Naive thymus-derived CD4-positive, alpha-beta T cell (primary cell): ENCODE measurements around the gene FAM193A. TPM values are rescaled to one million over a fixed set of nuclear protein-coding genes. Genes with fewer than 3 reads are reported as not detected.

Source experiments
- ATAC-seq: fragments of 150-1000 bp; cut with Tn5 transposase; 2 replicates; pipeline ENCODE4 v1.10.0; 2021; ENCODE audit warnings: mild to moderate bottlenecking, moderate library complexity
- CTCF ChIA-PET: fragments of 350-600 bp; sonication (Branson Sonifier 250); formaldehyde crosslinking; loops from one replicate; lab custom pipeline; 2021; ENCODE audit warnings: antibody characterized with exemption; lab: Charles Lee
- POLR2A ChIA-PET: fragments of 350-600 bp; sonication (Branson Sonifier 250); formaldehyde crosslinking; loops from one replicate; lab custom pipeline; 2021; ENCODE audit warnings: antibody characterized with exemption, inconsistent platforms; lab: Charles Lee
- DNase-seq, 9 donors: peaks; one replicate each; pipeline versions ENCODE4 v3.0.0 to v3.0.0-alpha.2; 2020 to 2022; ENCODE audit warnings: mixed read lengths in 1 of 9
- H3K27ac ChIP-seq: one replicate; pipeline ENCODE4 v1.7.0; 2013; ENCODE audit warnings: mild to moderate bottlenecking, low read depth, low read length, moderate library complexity
- H3K27me3 ChIP-seq, 2 donors: one replicate each; pipeline ENCODE4 v1.7.0; 2013; ENCODE audit warnings: low read length in 2 of 2, mild to moderate bottlenecking in 2 of 2, moderate library complexity in 2 of 2; ENCODE audit not compliant: control insufficient read depth in 2 of 2, insufficient read depth in 2 of 2
- H3K36me3 ChIP-seq, 3 experiments: 1 replicate in 2 of 3; 2 replicates in 1 of 3; pipeline ENCODE4 v1.7.0; 2013; ENCODE audit warnings: low read length in 3 of 3, mild to moderate bottlenecking in 3 of 3, moderate library complexity in 1 of 3; ENCODE audit not compliant: insufficient read depth in 3 of 3, control insufficient read depth in 2 of 3
- H3K4me1 ChIP-seq, 2 donors: one replicate each; pipeline ENCODE4 v1.7.0; 2013; ENCODE audit warnings: low read length in 2 of 2, mild to moderate bottlenecking in 2 of 2, moderate library complexity in 1 of 2; ENCODE audit not compliant: control insufficient read depth in 2 of 2, insufficient read depth in 2 of 2
- H3K4me3 ChIP-seq: 2 replicates; pipeline ENCODE4 v1.7.0; 2013; ENCODE audit warnings: mild to moderate bottlenecking, low read length
- H3K9me3 ChIP-seq, 3 experiments: 1 replicate in 2 of 3; 2 replicates in 1 of 3; pipeline ENCODE4 v1.7.0; 2013; ENCODE audit warnings: low read length in 3 of 3; ENCODE audit not compliant: control insufficient read depth in 2 of 3
- H3K27ac Mint-ChIP-seq, 9 donors: one replicate each; pipeline ENCODE4 v1.8.0; 2020 to 2022; ENCODE audit warnings: mixed read lengths in 9 of 9, mild to moderate bottlenecking in 8 of 9, moderate library complexity in 5 of 9, inconsistent platforms in 2 of 9
- H3K27me3 Mint-ChIP-seq, 5 donors: one replicate each; pipeline ENCODE4 v1.8.0; 2021 to 2022; ENCODE audit warnings: mixed read lengths in 5 of 5, mild to moderate bottlenecking in 1 of 5
- H3K36me3 Mint-ChIP-seq, 5 donors: one replicate each; pipeline ENCODE4 v1.8.0; 2020 to 2022; ENCODE audit warnings: mixed read lengths in 5 of 5, mild to moderate bottlenecking in 3 of 5, inconsistent platforms in 1 of 5
- H3K4me1 Mint-ChIP-seq, 7 donors: one replicate each; pipeline ENCODE4 v1.8.0; 2020 to 2022; ENCODE audit warnings: mixed read lengths in 7 of 7, mild to moderate bottlenecking in 3 of 7, inconsistent platforms in 1 of 7
- H3K4me3 Mint-ChIP-seq, 10 donors: one replicate each; pipeline ENCODE4 v1.8.0; 2020 to 2022; ENCODE audit warnings: mild to moderate bottlenecking in 10 of 10, mixed read lengths in 10 of 10, moderate library complexity in 6 of 10, inconsistent platforms in 2 of 10
- H3K9me3 Mint-ChIP-seq, 11 donors: one replicate each; pipeline ENCODE4 v1.8.0; 2020 to 2022; ENCODE audit warnings: mixed read lengths in 11 of 11, mild to moderate bottlenecking in 4 of 11, inconsistent platforms in 1 of 11, moderate library complexity in 1 of 11
- intact Hi-C, 2 donors: fragments of 100-400 bp; cut with micrococcal nuclease; formaldehyde crosslinking; loops; one replicate each; pipeline ENCODE4 v1.15.1; 2023
- polyA plus RNA-seq, 2 donors: library from polyadenylated mRNA; unstranded; fragments of 300-500 nt; fragmentation: Illumina TruSeq; gene quantifications; one replicate each; pipeline ENCODE4 v1.2.3, GENCODE V29; 2021
- total RNA-seq, 6 experiments: library from RNA in 5 of 6; stranded (reverse) in 5 of 6; gene quantifications; 1 replicate in 5 of 6; 2 replicates in 1 of 6; pipeline ENCODE4 v1.2.3 and lab custom pipeline; 2021 to 2026

The FAM193A gene
- total and polyA plus RNA-seq, 7 experiments from 2014 or later = 2.2 to 47.2 (median 39.8) TPM

- Mint-ChIP-seq H3K4me3 (no peak overlapping the region), H3K27me3 (no peaks in the 10 kb centered on the region), H3K36me3 (peaks cover 4 to 30% (median 5%) of the 10 kb centered on the region in 5 donors), H3K4me1 (peaks cover 30 to 55% (median 31%) of the 10 kb centered on the region in 7 donors), H3K9me3 (no peaks in the 10 kb centered on the region), H3K27ac (peak overlapping the region in 1 of 9 donors; percentile 36)
- no peaks in the 10 kb centered on the region for H3K9me3 ChIP-seq
- no peaks in the 10 kb centered on the region for H3K27me3 ChIP-seq
- ChIA-PET POLR2A (interaction anchor here (1.6 kb wide), 1 partner anchor 184 kb away, joined by 5 read pairs; no protein-coding TSS in a partner anchor), CTCF (no interaction called here)
- DNase-seq (no peak), ATAC-seq (no peak)
- peaks cover 2 to 31% (median 8%) of the 10 kb centered on the region in 3 experiments for H3K36me3 ChIP-seq
- H3K4me1 ChIP-seq = peaks cover 9 to 26% of the 10 kb centered on the region in 2 donors
- H3K4me3 ChIP-seq = no peak overlapping the region
- H3K27ac ChIP-seq = no peak overlapping the region
- intact Hi-C loops = no loop called here
These were observed 214.5 kb downstream of the FAM193A start for GRCh38 chr4:2750719-2751605.

GRCh38 chr4:2753436-2753835 is 217.0 kb downstream of the FAM193A start:
- ChIA-PET POLR2A (no interaction called here), CTCF (no interaction called here)
- Histone ChIP-seq H3K27me3 (no peaks in the 10 kb centered on the region), H3K4me1 (peaks cover 9 to 12% of the 10 kb centered on the region in 2 donors), H3K36me3 (peaks cover 0 to 9% (median 0%) of the 10 kb centered on the region in 3 experiments), H3K9me3 (no peaks in the 10 kb centered on the region), H3K27ac (no peak overlapping the region), H3K4me3 (no peak overlapping the region)
- DNase-seq = no peak
- no peak for ATAC-seq
- H3K4me1 Mint-ChIP-seq = peaks cover 20 to 37% (median 26%) of the 10 kb centered on the region in 7 donors
- intact Hi-C loops = no loop called here
- H3K4me3 Mint-ChIP-seq = peak overlapping the region in 4 of 10 donors; percentile 41 to 70 (median 53)
- H3K36me3 Mint-ChIP-seq = peaks cover 0 to 12% (median 0%) of the 10 kb centered on the region in 5 donors
- H3K27me3 Mint-ChIP-seq = no peaks in the 10 kb centered on the region
- peak overlapping the region in 6 of 9 donors; percentile 22 to 88 (median 58) for H3K27ac Mint-ChIP-seq
- no peaks in the 10 kb centered on the region for H3K9me3 Mint-ChIP-seq

- Mint-ChIP-seq H3K4me1 (peaks cover 21 to 32% (median 26%) of the 10 kb centered on the region in 7 donors), H3K9me3 (no peaks in the 10 kb centered on the region), H3K4me3 (peak overlapping the region; percentile 74 to 93 (median 87)), H3K27me3 (no peaks in the 10 kb centered on the region), H3K27ac (peak overlapping the region; percentile 33 to 94 (median 86)), H3K36me3 (peaks cover 0 to 12% (median 0%) of the 10 kb centered on the region in 5 donors)
- peaks cover 9 to 12% of the 10 kb centered on the region in 2 donors for H3K4me1 ChIP-seq
- no peaks in the 10 kb centered on the region for H3K9me3 ChIP-seq
- H3K27me3 ChIP-seq = no peaks in the 10 kb centered on the region
- intact Hi-C loops = no loop called here
- H3K36me3 ChIP-seq = peaks cover 0 to 9% (median 0%) of the 10 kb centered on the region in 3 experiments
- DNase-seq = peak in 1 of 9 donors; percentile 17
- ChIA-PET POLR2A (interaction anchor here (0.6 to 1.2 kb wide), 2 partner anchors 8 to 57 kb away, joined by 3 read pairs; no protein-coding TSS in a partner anchor), CTCF (interaction anchor here (0.6 kb wide), 2 partner anchors 81 to 84 kb away, joined by 3 read pairs; no protein-coding TSS in a partner anchor)
- peak overlapping the region; percentile 91 for H3K27ac ChIP-seq
- ATAC-seq = no peak
- peak overlapping the region; percentile 64 for H3K4me3 ChIP-seq
These were observed 218.7 kb downstream of the FAM193A start for GRCh38 chr4:2754848-2755819.

GRCh38 chr4:2755821-2756690 is 219.6 kb downstream of the FAM193A start, which contains the start of gene TNIP2:
TSS of gene TNIP2 (minus strand) at chr4:2756336. CDS start at chr4:2756289, 47 bp downstream.
- Mint-ChIP-seq H3K9me3 (no peaks in the 10 kb centered on the region), H3K36me3 (peaks cover 0 to 11% (median 0%) of the 10 kb centered on the region in 5 donors), H3K27me3 (no peaks in the 10 kb centered on the region), H3K4me3 (peak within 1 kb of the TSS; percentile 75 to 93 (median 87)), H3K4me1 (peaks cover 22 to 29% (median 26%) of the 10 kb centered on the region in 7 donors), H3K27ac (peak within 1 kb of the TSS; percentile 54 to 94 (median 86))
- H3K9me3 ChIP-seq = no peaks in the 10 kb centered on the region
- ATAC-seq (peak; percentile 90), DNase-seq (peak; percentile 65 to 85 (median 74))
- H3K4me3 ChIP-seq = peak within 1 kb of the TSS; percentile 64
- H3K4me1 ChIP-seq = peaks cover 9 to 12% of the 10 kb centered on the region in 2 donors
- peaks cover 0 to 9% (median 0%) of the 10 kb centered on the region in 3 experiments for H3K36me3 ChIP-seq
- no peaks in the 10 kb centered on the region for H3K27me3 ChIP-seq
- ChIA-PET POLR2A (interaction anchor here (0.6 to 1.2 kb wide), 2 partner anchors 9 to 56 kb away, joined by 3 read pairs; no protein-coding TSS in a partner anchor), CTCF (interaction anchor here (0.6 kb wide), 2 partner anchors 80 to 83 kb away, joined by 3 read pairs; no protein-coding TSS in a partner anchor)
- intact Hi-C loops = loop anchor here (1.0 to 2.0 kb wide), 11 partner anchors 10 to 514 kb away; partner anchors contain the start of genes ADD1 (in 2 of the 2), FAM193A (in 2 of the 2), HAUS3 (in 2 of the 2) and POLN (in 2 of the 2)
- H3K27ac ChIP-seq = peak within 1 kb of the TSS; percentile 91

GRCh38 chr4:2756691-2757350 is 220.4 kb downstream of the FAM193A start:
- intact Hi-C loops = loop anchor here (1.0 to 2.0 kb wide), 11 partner anchors 11 to 515 kb away; partner anchors contain the start of genes ADD1 (in 2 of the 2), FAM193A (in 2 of the 2), HAUS3 (in 2 of the 2) and POLN (in 2 of the 2)
- Mint-ChIP-seq H3K27me3 (no peaks in the 10 kb centered on the region), H3K36me3 (peaks cover 0 to 11% (median 0%) of the 10 kb centered on the region in 5 donors), H3K9me3 (no peaks in the 10 kb centered on the region), H3K27ac (peak overlapping the region; percentile 54 to 84 (median 73)), H3K4me3 (peak overlapping the region; percentile 59 to 93 (median 79)), H3K4me1 (peaks cover 22 to 29% (median 26%) of the 10 kb centered on the region in 7 donors)
- Histone ChIP-seq H3K27me3 (no peaks in the 10 kb centered on the region), H3K36me3 (peaks cover 0 to 9% (median 0%) of the 10 kb centered on the region in 3 experiments), H3K4me3 (peak overlapping the region; percentile 53), H3K27ac (peak overlapping the region; percentile 51), H3K4me1 (peaks cover 9 to 12% of the 10 kb centered on the region in 2 donors), H3K9me3 (no peaks in the 10 kb centered on the region)
- ChIA-PET CTCF (no interaction called here), POLR2A (no interaction called here)
- DNase-seq (no peak), ATAC-seq (no peak)
